AG09319 (cell line): ENCODE results near the gene S1PR3.

Experiments
- DNase-seq: peaks from one replicate; pipeline ENCODE4 v3.0.0-alpha.2; 2010; ENCODE audit warnings: low read depth; ENCODE audit errors: extremely low read depth
- CTCF ChIP-seq: IDR thresholded peaks from 2 replicates; pipeline ENCODE4 v1.5.1; 2011; ENCODE audit warnings: low read depth, mild to moderate bottlenecking, inconsistent platforms, low read length, moderate library complexity

S1PR3 gene

GRCh38 chr9:88971131-88971960, 19.9 kb upstream of the S1PR3 start:
- TF ChIP-seq CTCF: no peak
- no peak for DNase-seq

GRCh38 chr9:88972401-88972800, 18.9 kb upstream of the S1PR3 start:
- DNase-seq: no peak
- no peak for TF ChIP-seq CTCF

GRCh38 chr9:88973281-88974045, 17.8 kb upstream of the S1PR3 start:
- no peak for DNase-seq
- TF ChIP-seq CTCF: no peak

GRCh38 chr9:88974641-88975040, 16.6 kb upstream of the S1PR3 start:
- DNase-seq: no peak
- no peak for TF ChIP-seq CTCF

- no peak for DNase-seq
- no peak for TF ChIP-seq CTCF
Measured at GRCh38 chr9:88975966-88976889, 15.0 kb upstream of the S1PR3 start.

GRCh38 chr9:88976890-88977257, 14.4 kb upstream of the S1PR3 start:
- no peak for DNase-seq
- TF ChIP-seq CTCF: no peak
